K562 (cell line): ENCODE data around the gene PIEZO2. TPM values are rescaled to one million over a fixed set of nuclear protein-coding genes. Genes with fewer than 3 reads are reported as not detected.

Experiments
- ATAC-seq: fragments of 200-7000 bp; cut with Tn5 transposase; 3 replicates; pipeline ENCODE4 v1.9.1; 2020; ENCODE audit warnings: moderate library complexity
- BruUV-seq: library from RNA; stranded (reverse); fragments of 400-500 nt; replicated peaks from 2 replicates; lab custom pipeline; 2021; lab: Mats Ljungman, UMichigan
- CTCF ChIA-PET: fragments of 300-600 bp; formaldehyde crosslinking; extraction: SDS; loops from one replicate; lab custom pipeline; 2021; ENCODE audit warnings: low intra/inter-chr PET ratio; lab: Yijun Ruan, JAX
- POLR2A ChIA-PET: fragments of 300-600, 350-650 bp; sonication (Branson Sonifier 250); formaldehyde crosslinking; extraction: SDS; loops from one replicate; lab custom pipeline; 2021; ENCODE audit warnings: antibody characterized with exemption, inconsistent platforms; lab: Yijun Ruan, JAX
- DNase-seq, 4 experiments: peaks; one replicate each; pipeline versions ENCODE4 v3.0.0 to v3.0.0-alpha.2; 2011 to 2018; ENCODE audit warnings: low spot score in 3 of 4, mixed read lengths in 3 of 4; ENCODE audit errors: extremely low read depth in 1 of 4
- FAIRE-seq: peaks from 2 replicates; lab custom pipeline; 2011; peaks lifted over from hg19 to GRCh38; lab: Jason Lieb, UNC
- H2AFZ ChIP-seq: 2 replicates; pipeline ENCODE4 v1.6.0; 2011; ENCODE audit warnings: low read depth, low read length, control low read depth, inconsistent platforms
- H3K27ac ChIP-seq: fragments of 200-600 bp; 3 replicates; pipeline ENCODE4 v1.8.0; 2011; ENCODE audit warnings: low read depth, mild to moderate bottlenecking, control low read depth, inconsistent platforms, low read length, moderate library complexity, mixed read lengths; ENCODE audit errors: extremely low read depth
- H3K27me3 ChIP-seq, 2 experiments: fragments of 300-600 bp in 1 of 2; 2 replicates in 1 of 2; 3 replicates in 1 of 2; pipeline versions ENCODE4 v1.6.0 to v1.8.0; 2011; ENCODE audit warnings: inconsistent platforms in 2 of 2, low read length in 2 of 2, mild to moderate bottlenecking in 1 of 2, mixed read lengths in 1 of 2, moderate library complexity in 1 of 2; ENCODE audit not compliant: control insufficient read depth in 2 of 2, insufficient read depth in 2 of 2
- H3K36me3 ChIP-seq: fragments of 300-600 bp; 3 replicates; pipeline ENCODE4 v1.8.0; 2011; ENCODE audit warnings: mild to moderate bottlenecking, low read length, inconsistent platforms; ENCODE audit not compliant: control insufficient read depth, insufficient read depth
- H3K4me1 ChIP-seq, 2 experiments: fragments of 200-600 bp in 1 of 2; replicated peaks in 1 of 2; 2 replicates in 1 of 2; 3 replicates in 1 of 2; pipeline versions ENCODE4 v1.5.1 to v1.8.0; 2011; ENCODE audit warnings: inconsistent platforms in 2 of 2, low read length in 2 of 2, mild to moderate bottlenecking in 1 of 2, mixed read lengths in 1 of 2, moderate library complexity in 1 of 2; ENCODE audit not compliant: control insufficient read depth in 2 of 2, insufficient read depth in 2 of 2
- H3K4me2 ChIP-seq: 2 replicates; pipeline ENCODE4 v1.6.1; 2011; ENCODE audit warnings: low read length, control low read depth, inconsistent platforms, mixed read lengths; ENCODE audit not compliant: insufficient read depth
- H3K4me3 ChIP-seq: fragments of 200-600 bp; sonication (generic), shearing (Covaris generic); 2 replicates; pipeline ENCODE4 v1.5.1; 2016; ENCODE audit warnings: control low read depth, inconsistent platforms
- H3K79me2 ChIP-seq: fragments of 200-600 bp; 3 replicates; pipeline ENCODE4 v1.8.0; 2011; ENCODE audit warnings: low read length, inconsistent platforms; ENCODE audit not compliant: control insufficient read depth, insufficient read depth
- H3K9ac ChIP-seq, 2 experiments: 2 replicates each; pipeline versions ENCODE4 v1.6.0 to v1.6.1; 2011; ENCODE audit warnings: low read depth in 2 of 2, low read length in 2 of 2, control low read depth in 1 of 2, inconsistent platforms in 1 of 2, mild to moderate bottlenecking in 1 of 2, mixed read lengths in 1 of 2; ENCODE audit not compliant: insufficient read depth in 1 of 2
- H3K9me1 ChIP-seq: one replicate; pipeline ENCODE4 v1.6.0; 2011; ENCODE audit warnings: inconsistent platforms, mild to moderate bottlenecking, low read length, moderate library complexity; ENCODE audit not compliant: control insufficient read depth, insufficient read depth
- H3K9me3 ChIP-seq: replicated peaks from 2 replicates; pipeline ENCODE4 v1.5.1; 2011; ENCODE audit warnings: low read depth, low read length, inconsistent platforms; ENCODE audit not compliant: control insufficient read depth, insufficient read depth
- H4K20me1 ChIP-seq: replicated peaks from 2 replicates; pipeline ENCODE4 v1.6.1; 2011; ENCODE audit warnings: low read length, inconsistent platforms, mixed read lengths; ENCODE audit not compliant: control insufficient read depth, insufficient read depth
- CHCHD3 ChIP-seq: fragments of 250-450 bp; sonication (Bioruptor Pico); IDR thresholded peaks from 2 replicates; pipeline ENCODE4 v2.1.2; 2022; ENCODE audit warnings: mild to moderate bottlenecking
- ELF4 ChIP-seq: fragments of 450-650 bp; formaldehyde crosslinking; IDR thresholded peaks from 2 replicates; pipeline ENCODE4 v1.4.0; 2022; ENCODE audit warnings: missing genetic modification characterization
- HDAC2 ChIP-seq: fragments of 450-650 bp; IDR thresholded peaks from 2 replicates; pipeline ENCODE4 v1.6.1; 2016; ENCODE audit warnings: mild to moderate bottlenecking
- IFI16 ChIP-seq: fragments of 250-450 bp; sonication (Bioruptor Pico); IDR thresholded peaks from 2 replicates; pipeline ENCODE4 v2.1.2; 2022; ENCODE audit warnings: mild to moderate bottlenecking, inconsistent platforms
- NFE2L1 ChIP-seq: fragments of 450-650 bp; IDR thresholded peaks from 2 replicates; pipeline ENCODE4 v1.6.1; 2016; ENCODE audit warnings: missing genetic modification characterization, low read depth, mild to moderate bottlenecking, missing compliant biosample characterization, moderate library complexity, borderline replicate concordance
- NFIX ChIP-seq: fragments of 250-450 bp; sonication (Bioruptor Pico); IDR thresholded peaks from 2 replicates; pipeline ENCODE4 v1.4.0; 2020; ENCODE audit warnings: low read depth, mild to moderate bottlenecking, moderate library complexity
- PHF21A ChIP-seq: fragments of 450-650 bp; IDR thresholded peaks from 2 replicates; pipeline ENCODE4 v1.6.1; 2017; ENCODE audit warnings: low read depth, borderline replicate concordance
- SPI1 ChIP-seq: IDR thresholded peaks from 2 replicates; pipeline ENCODE4 v1.6.1; 2011; ENCODE audit warnings: low read depth, low read length, control low read depth, borderline replicate concordance
- ZFX ChIP-seq: sonication (generic); formaldehyde crosslinking; IDR thresholded peaks from 2 replicates; pipeline ENCODE4 v1.8.0; 2022; ENCODE audit warnings: mild to moderate bottlenecking, missing genetic modification reagents, moderate library complexity
- ZNF274 ChIP-seq: IDR thresholded peaks from 2 replicates; pipeline ENCODE4 v1.6.1; 2011; ENCODE audit warnings: low read depth, mild to moderate bottlenecking, low read length, moderate library complexity, borderline replicate concordance
- ZNF354B ChIP-seq: fragments of 250-450 bp; sonication (Bioruptor Pico); IDR thresholded peaks from 2 replicates; pipeline ENCODE4 v1.4.0; 2020
- ZNF584 ChIP-seq: fragments of 200-800 bp; sonication (Bioruptor generic); IDR thresholded peaks from 2 replicates; pipeline ENCODE4 v1.6.1; 2016; ENCODE audit warnings: low read depth, mild to moderate bottlenecking, missing genetic modification characterization, missing compliant biosample characterization
- WGBS: fragments of 100-300 bp; shearing (Covaris generic); methylation state at CpG from one replicate; pipeline ENCODE4 v1.1.6; 2016; ENCODE audit warnings: low coverage, mixed read lengths; ENCODE audit not compliant: insufficient coverage; ENCODE audit errors: missing lambda C conversion rate; 5-methylcytosine and 5-hydroxymethylcytosine counted together
- in situ Hi-C: fragments of 300-500 bp; cut with MboI; formaldehyde crosslinking; loops from 4 replicates; pipeline ENCODE4 v1.15.0; 2018; ENCODE audit warnings: inconsistent platforms, mixed read lengths
- intact Hi-C: fragments of 100-400 bp; cut with micrococcal nuclease; formaldehyde crosslinking; loops from 2 replicates; pipeline ENCODE4 v1.14.2; 2022
- polyA plus RNA-seq, 8 experiments: library from polyadenylated mRNA; depleted of rRNA in 4 of 8; stranded (reverse) in 5 of 8; unstranded in 3 of 8; fragments of >200 nt; fragmentation: Nextera tagmentation in 2 of 8; fragmentation: Illumina TruSeq in 1 of 8; extraction: Ambion mirVana in 2 of 8; extraction: Trizol in 1 of 8; gene quantifications; 2 replicates each; pipeline versions ENCODE4 v1.2.1 to v1.2.3, GENCODE V29; 2011 to 2014; ENCODE audit warnings: inconsistent platforms in 1 of 8, missing spikeins in 1 of 8
- total RNA-seq, 7 experiments: library from RNA; depleted of rRNA in 6 of 7; stranded (reverse); fragments of >200 nt in 6 of 7; fragmentation: Illumina TruSeq in 2 of 7; extraction: Trizol in 2 of 7; gene quantifications; 2 replicates each; pipeline versions ENCODE4 v1.2.1 to v1.2.3, GENCODE V29; 2011 to 2021; ENCODE audit warnings: low replicate concordance in 1 of 7
- TF ChIP-seq, protein P1 (sequence below): fragments of 250-450 bp; sonication (Bioruptor Pico); IDR thresholded peaks from 2 replicates; pipeline ENCODE4 v1.8.0; 2021; ENCODE audit warnings: borderline replicate concordance, mild to moderate bottlenecking, moderate library complexity; ENCODE audit not compliant: poor library complexity, severe bottlenecking
- TF ChIP-seq, protein P2 (sequence below), 2 experiments: fragments of 450-650 bp in 1 of 2; sonication (generic) in 1 of 2; formaldehyde crosslinking in 1 of 2; IDR thresholded peaks; 2 replicates each; pipeline versions ENCODE4 v1.7.1 to v1.9.0; 2016 to 2022; ENCODE audit warnings: inconsistent platforms in 1 of 2, mild to moderate bottlenecking in 1 of 2, missing genetic modification reagents in 1 of 2

The PIEZO2 gene
- total and polyA plus RNA-seq, 9 of the 15 experiments (the other 6 are each of a cell fraction or from before 2014, with no cell fraction given): 0.54 to 4.1 (median 2.0) TPM

DNA sequence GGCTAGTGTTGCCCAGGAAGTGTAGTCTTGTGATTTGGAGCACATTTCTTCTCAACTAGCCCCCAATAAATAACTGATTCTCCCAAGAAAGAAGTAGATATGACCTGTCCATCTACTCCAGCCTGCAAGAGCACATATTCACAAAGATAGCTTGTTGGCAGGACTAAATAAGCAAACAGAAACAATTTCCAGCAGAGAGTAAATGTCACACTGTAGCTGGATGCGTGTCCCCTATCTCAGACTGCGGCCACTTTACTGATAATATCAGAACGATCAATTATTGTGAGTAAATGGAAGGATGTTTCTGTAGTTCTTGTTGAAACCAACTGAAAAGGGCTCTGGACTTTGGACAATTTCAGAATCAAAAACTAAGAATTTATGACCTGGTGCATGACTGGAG is 97.9 kb downstream of the PIEZO2 start (continued):
- no peak for TF ChIP-seq ZNF354B (CRISPR knock-in tag)
- TF ChIP-seq, protein P1, sequence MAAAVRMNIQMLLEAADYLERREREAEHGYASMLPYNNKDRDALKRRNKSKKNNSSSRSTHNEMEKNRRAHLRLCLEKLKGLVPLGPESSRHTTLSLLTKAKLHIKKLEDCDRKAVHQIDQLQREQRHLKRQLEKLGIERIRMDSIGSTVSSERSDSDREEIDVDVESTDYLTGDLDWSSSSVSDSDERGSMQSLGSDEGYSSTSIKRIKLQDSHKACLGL (CRISPR knock-in tag): no peak
- no peak for TF ChIP-seq ELF4
- no peak for TF ChIP-seq ZFX (CRISPR knock-in tag)
- no peak for TF ChIP-seq PHF21A
- no peak for TF ChIP-seq CHCHD3
- no peak for TF ChIP-seq IFI16 (CRISPR knock-in tag)
- no peak for TF ChIP-seq HDAC2
- no peak for TF ChIP-seq NFE2L1 (tag)
- TF ChIP-seq ZNF584 (CRISPR knock-in tag): no peak
- TF ChIP-seq ZNF274: no peak
- TF ChIP-seq NFIX (CRISPR knock-in tag): no peak

DNA sequence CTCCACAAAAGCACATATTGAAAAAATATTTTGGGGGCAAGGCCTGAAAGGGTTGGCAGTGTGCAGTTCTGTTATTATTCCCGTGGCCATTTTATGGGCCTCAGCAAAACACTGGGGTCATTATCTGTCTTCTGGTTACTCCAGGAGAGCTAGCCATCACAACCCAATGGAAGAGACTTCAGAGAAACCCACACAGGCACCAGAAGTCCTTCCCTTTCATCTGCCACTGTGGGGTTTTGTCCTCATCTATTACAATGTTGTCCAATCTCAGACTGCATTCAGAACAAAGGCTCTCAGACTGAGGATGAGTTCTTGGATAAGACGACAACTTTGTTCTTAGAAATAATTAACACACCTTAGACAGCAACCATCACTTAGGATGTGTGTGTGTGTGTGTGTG is 98.4 kb downstream of the PIEZO2 start:
- Histone ChIP-seq H3K4me1 (no peaks in the 10 kb centered on the region), H3K27me3 (no peaks in the 10 kb centered on the region; a peak in 1 of 5 replicates), H4K20me1 (no peaks in the 10 kb centered on the region), H3K4me2 (no peak overlapping the region), H3K27ac (no peak overlapping the region), H3K36me3 (no peaks in the 10 kb centered on the region), H3K79me2 (no peaks in the 10 kb centered on the region), H3K9me1 (no peaks in the 10 kb centered on the region), H3K9ac (no peak overlapping the region), H3K4me3 (no peak overlapping the region), H3K9me3 (no peaks in the 10 kb centered on the region), H2AFZ (no peak overlapping the region)
- ChIA-PET CTCF (no interaction called here), POLR2A (no interaction called here)
- ATAC-seq: no peak
- no peak for FAIRE-seq
- intact Hi-C loops: no loop called here
- no TSS peak for BruUV-seq
- in situ Hi-C loops: no loop called here
- no peak for DNase-seq
- 0% methylated on average over 2 of the region's 2 CpGs for WGBS
- TF ChIP-seq, protein P2, sequence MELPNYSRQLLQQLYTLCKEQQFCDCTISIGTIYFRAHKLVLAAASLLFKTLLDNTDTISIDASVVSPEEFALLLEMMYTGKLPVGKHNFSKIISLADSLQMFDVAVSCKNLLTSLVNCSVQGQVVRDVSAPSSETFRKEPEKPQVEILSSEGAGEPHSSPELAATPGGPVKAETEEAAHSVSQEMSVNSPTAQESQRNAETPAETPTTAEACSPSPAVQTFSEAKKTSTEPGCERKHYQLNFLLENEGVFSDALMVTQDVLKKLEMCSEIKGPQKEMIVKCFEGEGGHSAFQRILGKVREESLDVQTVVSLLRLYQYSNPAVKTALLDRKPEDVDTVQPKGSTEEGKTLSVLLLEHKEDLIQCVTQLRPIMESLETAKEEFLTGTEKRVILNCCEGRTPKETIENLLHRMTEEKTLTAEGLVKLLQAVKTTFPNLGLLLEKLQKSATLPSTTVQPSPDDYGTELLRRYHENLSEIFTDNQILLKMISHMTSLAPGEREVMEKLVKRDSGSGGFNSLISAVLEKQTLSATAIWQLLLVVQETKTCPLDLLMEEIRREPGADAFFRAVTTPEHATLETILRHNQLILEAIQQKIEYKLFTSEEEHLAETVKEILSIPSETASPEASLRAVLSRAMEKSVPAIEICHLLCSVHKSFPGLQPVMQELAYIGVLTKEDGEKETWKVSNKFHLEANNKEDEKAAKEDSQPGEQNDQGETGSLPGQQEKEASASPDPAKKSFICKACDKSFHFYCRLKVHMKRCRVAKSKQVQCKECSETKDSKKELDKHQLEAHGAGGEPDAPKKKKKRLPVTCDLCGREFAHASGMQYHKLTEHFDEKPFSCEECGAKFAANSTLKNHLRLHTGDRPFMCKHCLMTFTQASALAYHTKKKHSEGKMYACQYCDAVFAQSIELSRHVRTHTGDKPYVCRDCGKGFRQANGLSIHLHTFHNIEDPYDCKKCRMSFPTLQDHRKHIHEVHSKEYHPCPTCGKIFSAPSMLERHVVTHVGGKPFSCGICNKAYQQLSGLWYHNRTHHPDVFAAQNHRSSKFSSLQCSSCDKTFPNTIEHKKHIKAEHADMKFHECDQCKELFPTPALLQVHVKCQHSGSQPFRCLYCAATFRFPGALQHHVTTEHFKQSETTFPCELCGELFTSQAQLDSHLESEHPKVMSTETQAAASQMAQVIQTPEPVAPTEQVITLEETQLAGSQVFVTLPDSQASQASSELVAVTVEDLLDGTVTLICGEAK (IDR thresholded peaks at IDR 0.05): no peak
- TF ChIP-seq, protein P2 (CRISPR knock-in tag; IDR thresholded peaks at IDR 0.05): no peak
- TF ChIP-seq SPI1: no peak
